GM23338 (cell line): Measurements from ENCODE around the gene SLC29A1. TPM values are rescaled to one million over a fixed set of nuclear protein-coding genes. Genes with fewer than 3 reads are reported as not detected.

Experiments used
- ATAC-seq: fragments of 200-7000 bp; cut with Tn5 transposase; 3 replicates; pipeline ENCODE4 v1.9.1; 2020
- DNase-seq: peaks from one replicate; pipeline ENCODE4 v3.0.0-alpha.2; 2015; ENCODE audit warnings: low spot score
- H2AFZ ChIP-seq: fragments of 200-600 bp; sonication (generic); 2 replicates; pipeline ENCODE4 v1.8.0; 2016; ENCODE audit warnings: antibody characterized with exemption, mild to moderate bottlenecking, moderate library complexity
- H3F3A ChIP-seq: fragments of 200-600 bp; sonication (generic); replicated peaks from 2 replicates; pipeline ENCODE4 v1.8.0; 2017; ENCODE audit warnings: antibody characterized with exemption, mixed run types, low read depth
- H3K27ac ChIP-seq: fragments of 200-600 bp; sonication (generic); 2 replicates; pipeline ENCODE4 v1.6.1; 2016; ENCODE audit warnings: low read depth
- H3K27me3 ChIP-seq: fragments of 200-600 bp; sonication (generic); 2 replicates; pipeline ENCODE4 v1.8.0; 2016; ENCODE audit warnings: mild to moderate bottlenecking, mixed run types, moderate library complexity; ENCODE audit not compliant: insufficient read depth
- H3K36me3 ChIP-seq: fragments of 200-600 bp; sonication (generic); 2 replicates; pipeline ENCODE4 v1.8.0; 2016; ENCODE audit warnings: mild to moderate bottlenecking; ENCODE audit not compliant: insufficient read depth
- H3K4me1 ChIP-seq: fragments of 200-600 bp; sonication (generic); 2 replicates; pipeline ENCODE4 v1.8.0; 2016; ENCODE audit warnings: mild to moderate bottlenecking, moderate library complexity; ENCODE audit not compliant: insufficient read depth
- H3K4me2 ChIP-seq: fragments of 200-600 bp; sonication (generic); 2 replicates; pipeline ENCODE4 v1.7.1; 2017; ENCODE audit warnings: mixed run types
- H3K4me3 ChIP-seq: fragments of 200-600 bp; sonication (generic); 2 replicates; pipeline ENCODE4 v1.6.1; 2016; ENCODE audit warnings: mixed run types
- H3K79me2 ChIP-seq: fragments of 200-600 bp; sonication (generic); replicated peaks from 2 replicates; pipeline ENCODE4 v1.8.0; 2017; ENCODE audit warnings: mild to moderate bottlenecking; ENCODE audit not compliant: insufficient read depth
- H3K9me2 ChIP-seq: fragments of 200-600 bp; sonication (generic); 2 replicates; pipeline ENCODE4 v1.8.0; 2017; ENCODE audit not compliant: insufficient read depth
- H4K20me1 ChIP-seq: fragments of 200-600 bp; sonication (generic); replicated peaks from 2 replicates; pipeline ENCODE4 v1.8.0; 2017; ENCODE audit warnings: mild to moderate bottlenecking; ENCODE audit not compliant: insufficient read depth
- H3K27ac Mint-ChIP-seq: 2 replicates; pipeline ENCODE4 v1.8.0; 2020; ENCODE audit warnings: inconsistent platforms, mild to moderate bottlenecking, moderate library complexity, mixed read lengths
- H3K27me3 Mint-ChIP-seq: 3 replicates; pipeline ENCODE4 v1.8.0; 2022; ENCODE audit warnings: low read depth, mild to moderate bottlenecking, moderate library complexity, mixed read lengths, inconsistent platforms; ENCODE audit not compliant: insufficient read depth, poor library complexity
- H3K36me3 Mint-ChIP-seq: 3 replicates; pipeline ENCODE4 v1.8.0; 2021; ENCODE audit warnings: low read depth, mild to moderate bottlenecking, inconsistent platforms, moderate library complexity, mixed read lengths
- H3K4me1 Mint-ChIP-seq: 3 replicates; pipeline ENCODE4 v1.8.0; 2020; ENCODE audit warnings: mild to moderate bottlenecking, inconsistent platforms, mixed read lengths
- H3K4me3 Mint-ChIP-seq: 3 replicates; pipeline ENCODE4 v1.8.0; 2021; ENCODE audit warnings: moderate library complexity, mild to moderate bottlenecking, inconsistent platforms, mixed read lengths
- H3K9me3 Mint-ChIP-seq: 3 replicates; pipeline ENCODE4 v1.8.0; 2020; ENCODE audit warnings: moderate library complexity, mild to moderate bottlenecking, inconsistent platforms, mixed read lengths
- CREB1 ChIP-seq: fragments of 250-450 bp; sonication (Bioruptor Pico); IDR thresholded peaks from 2 replicates; pipeline ENCODE4 v1.5.0; 2020; ENCODE audit warnings: low read depth, mild to moderate bottlenecking, moderate library complexity
- EZH2 ChIP-seq: fragments of 200-600 bp; sonication (generic); IDR thresholded peaks from one replicate; pipeline ENCODE4 v1.8.0; 2017; ENCODE audit warnings: antibody characterized with exemption, mild to moderate bottlenecking, low read depth; ENCODE audit not compliant: unreplicated experiment
- EZH2phosphoT487 ChIP-seq: fragments of 200-600 bp; sonication (generic); IDR thresholded peaks from one replicate; pipeline ENCODE4 v1.8.1; 2018; ENCODE audit warnings: antibody characterized with exemption; ENCODE audit not compliant: unreplicated experiment
- JUNB ChIP-seq: IDR thresholded peaks from one replicate; pipeline ENCODE4 v1.6.1; 2016; ENCODE audit warnings: antibody characterized with exemption; ENCODE audit not compliant: unreplicated experiment
- NANOG ChIP-seq: IDR thresholded peaks from 2 replicates; pipeline ENCODE4 v1.6.1; 2016; ENCODE audit warnings: antibody characterized with exemption, borderline replicate concordance
- POLR2AphosphoS5 ChIP-seq: IDR thresholded peaks from 2 replicates; pipeline ENCODE4 v1.6.1; 2016; ENCODE audit warnings: antibody characterized with exemption, low read depth
- STAT1 ChIP-seq: IDR thresholded peaks from one replicate; pipeline ENCODE4 v1.6.1; 2016; ENCODE audit warnings: antibody characterized with exemption; ENCODE audit not compliant: unreplicated experiment
- ZNF114 ChIP-seq: fragments of 250-450 bp; sonication (Bioruptor Pico); IDR thresholded peaks from 2 replicates; pipeline ENCODE4 v1.5.0; 2020; ENCODE audit warnings: mild to moderate bottlenecking, moderate library complexity
- ZNF331 ChIP-seq: fragments of 250-450 bp; sonication (Bioruptor Pico); IDR thresholded peaks from 2 replicates; pipeline ENCODE4 v1.5.0; 2020; ENCODE audit warnings: low read depth, mild to moderate bottlenecking, moderate library complexity
- ZNF462 ChIP-seq: fragments of 250-450 bp; sonication (Bioruptor Pico); IDR thresholded peaks from 2 replicates; pipeline ENCODE4 v1.5.0; 2020; ENCODE audit warnings: mild to moderate bottlenecking, moderate library complexity
- polyA plus RNA-seq: library from polyadenylated mRNA; unstranded; fragments of >200 nt; fragmentation: Nextera tagmentation; extraction: Ambion mirVana; gene quantifications from 2 replicates; pipeline ENCODE4 v1.2.1, GENCODE V29; 2016
- total RNA-seq: library from RNA; depleted of rRNA; stranded (reverse); fragments of >200 nt; shearing (Covaris generic); gene quantifications from 2 replicates; pipeline ENCODE4 v1.2.3, GENCODE V29; 2014
- TF ChIP-seq, protein P1 (sequence below): IDR thresholded peaks from 2 replicates; pipeline ENCODE4 v1.6.1; 2016; ENCODE audit warnings: antibody characterized with exemption
- TF ChIP-seq, protein P2 (sequence below): IDR thresholded peaks from one replicate; pipeline ENCODE4 v1.6.1; 2018; ENCODE audit warnings: antibody characterized with exemption; ENCODE audit not compliant: unreplicated experiment
- TF ChIP-seq, protein P3 (sequence below), 2 experiments: fragments of 200-600 bp in 1 of 2; sonication (generic) in 1 of 2; conservative IDR thresholded peaks; 2 replicates each; pipeline versions ENCODE4 v1.5.1 to v1.6.1; 2016 to 2017; ENCODE audit warnings: antibody characterized with exemption in 2 of 2, low read depth in 2 of 2, mild to moderate bottlenecking in 2 of 2, moderate library complexity in 1 of 2

SLC29A1 gene
- total and polyA plus RNA-seq, 2 experiments from 2014 or later: 73.1 to 169 TPM

DNA sequence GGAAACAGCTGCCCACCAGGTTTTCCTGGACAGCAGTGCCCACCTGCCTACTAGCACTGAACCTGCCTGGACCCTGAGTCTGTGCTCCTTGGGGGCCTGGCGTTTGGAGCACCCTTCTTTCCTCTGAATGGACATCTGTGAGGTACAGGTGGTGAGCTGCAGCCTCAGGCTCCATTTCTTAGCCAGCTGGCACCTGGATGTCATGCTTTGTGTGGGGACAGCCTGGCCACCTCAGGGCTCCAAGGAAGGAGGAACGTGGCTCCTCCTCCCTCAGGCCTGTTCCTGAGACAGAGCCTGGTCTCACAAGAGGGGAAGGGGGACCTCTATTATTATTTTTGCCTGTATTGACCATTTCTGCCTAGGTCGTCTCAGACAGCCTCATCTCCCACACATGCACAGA, 54.9 kb downstream of the SLC29A1 start:
- Histone ChIP-seq H3K79me2 (no peaks in the 10 kb centered on the region), H3K4me3 (no peak overlapping the region), H3K9me2 (no peaks in the 10 kb centered on the region), H3K4me2 (no peak overlapping the region), H3K27me3 (peaks cover 35% of the 10 kb centered on the region), H2AFZ (no peak overlapping the region), H4K20me1 (no peaks in the 10 kb centered on the region), H3K27ac (no peak overlapping the region), H3K36me3 (no peaks in the 10 kb centered on the region), H3F3A (0 out of 2 replicates have a peak, but pooled peaks cover 8% of the 10 kb centered on the region), H3K4me1 (no peaks in the 10 kb centered on the region)
- ATAC-seq: no peak
- TF ChIP-seq ZNF331 (CRISPR knock-in tag) (no peak), ZNF114 (CRISPR knock-in tag) (no peak), EZH2 (no peak), EZH2phosphoT487 (no peak), ZNF462 (CRISPR knock-in tag) (no peak), POLR2AphosphoS5 (no peak), STAT1 (no peak), JUNB (no peak), CREB1 (CRISPR knock-in tag) (no peak), NANOG (no peak)
- TF ChIP-seq, protein P1, sequence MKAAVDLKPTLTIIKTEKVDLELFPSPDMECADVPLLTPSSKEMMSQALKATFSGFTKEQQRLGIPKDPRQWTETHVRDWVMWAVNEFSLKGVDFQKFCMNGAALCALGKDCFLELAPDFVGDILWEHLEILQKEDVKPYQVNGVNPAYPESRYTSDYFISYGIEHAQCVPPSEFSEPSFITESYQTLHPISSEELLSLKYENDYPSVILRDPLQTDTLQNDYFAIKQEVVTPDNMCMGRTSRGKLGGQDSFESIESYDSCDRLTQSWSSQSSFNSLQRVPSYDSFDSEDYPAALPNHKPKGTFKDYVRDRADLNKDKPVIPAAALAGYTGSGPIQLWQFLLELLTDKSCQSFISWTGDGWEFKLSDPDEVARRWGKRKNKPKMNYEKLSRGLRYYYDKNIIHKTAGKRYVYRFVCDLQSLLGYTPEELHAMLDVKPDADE: no peak
- TF ChIP-seq, protein P2, sequence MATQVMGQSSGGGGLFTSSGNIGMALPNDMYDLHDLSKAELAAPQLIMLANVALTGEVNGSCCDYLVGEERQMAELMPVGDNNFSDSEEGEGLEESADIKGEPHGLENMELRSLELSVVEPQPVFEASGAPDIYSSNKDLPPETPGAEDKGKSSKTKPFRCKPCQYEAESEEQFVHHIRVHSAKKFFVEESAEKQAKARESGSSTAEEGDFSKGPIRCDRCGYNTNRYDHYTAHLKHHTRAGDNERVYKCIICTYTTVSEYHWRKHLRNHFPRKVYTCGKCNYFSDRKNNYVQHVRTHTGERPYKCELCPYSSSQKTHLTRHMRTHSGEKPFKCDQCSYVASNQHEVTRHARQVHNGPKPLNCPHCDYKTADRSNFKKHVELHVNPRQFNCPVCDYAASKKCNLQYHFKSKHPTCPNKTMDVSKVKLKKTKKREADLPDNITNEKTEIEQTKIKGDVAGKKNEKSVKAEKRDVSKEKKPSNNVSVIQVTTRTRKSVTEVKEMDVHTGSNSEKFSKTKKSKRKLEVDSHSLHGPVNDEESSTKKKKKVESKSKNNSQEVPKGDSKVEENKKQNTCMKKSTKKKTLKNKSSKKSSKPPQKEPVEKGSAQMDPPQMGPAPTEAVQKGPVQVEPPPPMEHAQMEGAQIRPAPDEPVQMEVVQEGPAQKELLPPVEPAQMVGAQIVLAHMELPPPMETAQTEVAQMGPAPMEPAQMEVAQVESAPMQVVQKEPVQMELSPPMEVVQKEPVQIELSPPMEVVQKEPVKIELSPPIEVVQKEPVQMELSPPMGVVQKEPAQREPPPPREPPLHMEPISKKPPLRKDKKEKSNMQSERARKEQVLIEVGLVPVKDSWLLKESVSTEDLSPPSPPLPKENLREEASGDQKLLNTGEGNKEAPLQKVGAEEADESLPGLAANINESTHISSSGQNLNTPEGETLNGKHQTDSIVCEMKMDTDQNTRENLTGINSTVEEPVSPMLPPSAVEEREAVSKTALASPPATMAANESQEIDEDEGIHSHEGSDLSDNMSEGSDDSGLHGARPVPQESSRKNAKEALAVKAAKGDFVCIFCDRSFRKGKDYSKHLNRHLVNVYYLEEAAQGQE: no peak
- TF ChIP-seq, protein P3, sequence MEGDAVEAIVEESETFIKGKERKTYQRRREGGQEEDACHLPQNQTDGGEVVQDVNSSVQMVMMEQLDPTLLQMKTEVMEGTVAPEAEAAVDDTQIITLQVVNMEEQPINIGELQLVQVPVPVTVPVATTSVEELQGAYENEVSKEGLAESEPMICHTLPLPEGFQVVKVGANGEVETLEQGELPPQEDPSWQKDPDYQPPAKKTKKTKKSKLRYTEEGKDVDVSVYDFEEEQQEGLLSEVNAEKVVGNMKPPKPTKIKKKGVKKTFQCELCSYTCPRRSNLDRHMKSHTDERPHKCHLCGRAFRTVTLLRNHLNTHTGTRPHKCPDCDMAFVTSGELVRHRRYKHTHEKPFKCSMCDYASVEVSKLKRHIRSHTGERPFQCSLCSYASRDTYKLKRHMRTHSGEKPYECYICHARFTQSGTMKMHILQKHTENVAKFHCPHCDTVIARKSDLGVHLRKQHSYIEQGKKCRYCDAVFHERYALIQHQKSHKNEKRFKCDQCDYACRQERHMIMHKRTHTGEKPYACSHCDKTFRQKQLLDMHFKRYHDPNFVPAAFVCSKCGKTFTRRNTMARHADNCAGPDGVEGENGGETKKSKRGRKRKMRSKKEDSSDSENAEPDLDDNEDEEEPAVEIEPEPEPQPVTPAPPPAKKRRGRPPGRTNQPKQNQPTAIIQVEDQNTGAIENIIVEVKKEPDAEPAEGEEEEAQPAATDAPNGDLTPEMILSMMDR (conservative IDR thresholded peaks at IDR 0.05; ENCODE audit: low read depth in 2 of 2): no peak
- Mint-ChIP-seq H3K27ac (no peak overlapping the region), H3K9me3 (no peaks in the 10 kb centered on the region), H3K27me3 (peaks cover 33% of the 10 kb centered on the region), H3K36me3 (peaks cover 4% of the 10 kb centered on the region; the same call in 1 of the 3 replicates), H3K4me1 (peaks cover 5% of the 10 kb centered on the region), H3K4me3 (no peak overlapping the region)
- no peak for DNase-seq
